GM20431 (cell line): ENCODE measurements around the gene EGFLAM.

Source experiments
- in situ Hi-C: fragments of 300-500 bp; cut with MseI, MboI; formaldehyde crosslinking; loops from one replicate; pipeline ENCODE4 v1.15.0; 2020; ENCODE audit warnings: low sequenced_read_pairs; ENCODE audit not compliant: unreplicated experiment

EGFLAM gene

DNA sequence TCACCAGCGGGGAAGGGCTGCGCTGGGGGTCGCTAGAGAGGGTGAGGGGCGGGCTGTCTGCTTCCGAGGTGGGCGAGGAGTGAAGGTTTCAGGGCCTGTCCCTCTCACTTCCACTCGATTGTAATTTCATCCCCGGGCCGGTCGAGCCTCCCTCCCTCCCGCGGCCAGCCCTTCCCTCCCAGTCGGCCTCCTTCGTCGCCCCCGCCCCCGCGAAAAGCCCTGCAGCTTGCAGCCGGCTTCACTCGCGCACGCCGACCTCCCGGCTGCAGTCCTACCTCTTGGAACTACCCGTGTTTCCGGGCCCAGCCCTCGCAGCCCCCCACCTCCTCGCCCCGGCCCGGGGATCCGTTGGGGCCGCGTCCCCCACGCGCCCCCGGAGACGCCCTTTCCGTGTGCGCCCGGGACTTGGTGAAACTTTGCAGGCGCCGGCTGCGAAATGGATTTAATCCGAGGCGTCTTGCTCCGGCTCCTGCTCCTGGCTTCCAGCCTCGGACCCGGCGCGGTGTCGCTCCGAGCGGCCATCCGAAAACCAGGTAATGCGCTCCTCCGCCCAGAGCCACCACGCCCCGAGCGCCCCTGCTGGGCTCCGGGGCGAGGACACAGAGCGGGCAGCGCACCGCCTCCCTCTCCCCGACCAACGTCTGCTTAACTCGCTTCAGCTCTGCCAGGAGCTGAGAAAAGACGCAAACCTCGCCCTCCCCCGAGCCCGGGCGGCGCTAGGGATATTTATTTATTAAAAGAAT is at the start of gene EGFLAM:
EGFLAM (plus strand) TSS at position 241 of the 743 bp plus-strand sequence; CDS start at position 437, 196 bp downstream.
- in situ Hi-C loops: no loop called here

DNA sequence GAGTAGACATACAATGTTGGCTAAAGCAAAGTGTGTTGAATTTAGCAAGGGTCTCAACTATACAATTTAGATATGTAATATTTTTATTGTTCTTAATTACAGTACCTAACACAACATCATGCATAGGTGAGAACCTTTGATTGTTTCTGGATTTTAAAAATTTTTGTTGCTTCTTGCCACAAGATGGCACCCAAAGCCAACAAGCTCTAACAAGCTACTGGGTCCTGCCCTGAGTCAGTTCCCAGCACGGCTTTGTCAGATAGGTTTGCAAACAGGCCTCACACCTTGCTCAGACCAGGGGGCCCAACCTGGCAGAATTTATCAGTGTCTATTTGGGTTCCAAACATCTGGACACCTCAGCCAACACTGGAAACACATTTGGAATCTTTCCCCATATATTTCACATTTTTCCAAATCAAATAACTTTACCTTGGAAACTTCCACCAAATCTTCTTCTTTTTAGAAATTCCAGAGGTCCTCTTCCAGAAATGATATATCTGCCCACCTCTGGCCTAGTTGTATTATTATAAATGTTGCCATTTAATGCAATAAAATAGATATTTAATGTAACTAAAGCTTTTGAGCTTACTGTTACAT is 49.5 kb upstream of the EGFLAM start:
- in situ Hi-C loops: no loop called here

DNA sequence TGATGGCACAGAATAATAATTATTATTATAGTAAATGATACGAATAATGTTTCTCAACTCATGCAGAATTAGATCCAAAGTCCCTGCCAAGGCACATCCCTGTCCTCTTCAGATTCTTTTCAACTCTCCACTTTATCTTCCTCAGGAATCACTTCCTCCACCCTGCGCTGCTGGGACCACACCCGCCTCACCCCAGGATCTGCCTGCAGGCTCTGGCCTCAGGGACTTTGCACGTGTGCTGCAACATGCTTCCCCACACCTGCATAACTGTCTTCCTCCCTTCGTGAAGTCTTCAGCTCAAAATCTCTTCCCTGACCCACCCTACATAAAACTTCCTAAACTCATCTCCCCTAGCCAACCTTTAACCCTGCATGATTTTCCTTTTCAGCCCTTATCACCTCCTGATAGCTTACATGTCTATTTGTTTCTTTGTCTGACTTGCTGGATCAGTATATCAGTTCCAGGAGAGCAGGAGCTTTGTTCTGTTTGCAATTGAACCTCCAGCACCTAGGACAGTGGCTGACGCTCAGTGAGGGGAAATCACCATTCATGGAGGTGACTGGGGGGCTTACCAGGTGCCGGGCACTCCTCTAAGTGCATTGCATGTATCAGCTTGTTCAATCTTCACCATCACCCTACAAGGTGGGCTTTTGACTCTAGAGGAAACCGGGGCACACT is 47.5 kb upstream of the EGFLAM start:
- in situ Hi-C loops: no loop called here

DNA sequence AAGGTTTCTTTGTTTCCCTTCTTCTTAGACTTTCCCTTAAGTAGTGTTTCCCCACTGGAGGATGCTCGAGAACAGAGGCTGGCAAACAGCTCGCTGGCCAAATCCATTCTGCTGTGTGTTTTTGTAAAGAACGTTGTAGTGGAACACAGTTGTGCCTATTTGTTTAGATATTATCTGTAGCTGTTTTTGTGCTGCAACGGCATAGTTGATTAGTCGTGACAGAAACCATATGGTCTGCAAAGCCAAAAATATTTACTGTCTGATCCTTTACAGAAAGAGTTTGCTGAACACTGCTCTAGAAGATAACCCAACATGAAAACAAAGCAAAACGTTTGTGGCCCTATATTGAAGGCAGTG is 47.0 kb upstream of the EGFLAM start:
- in situ Hi-C loops: no loop called here

DNA sequence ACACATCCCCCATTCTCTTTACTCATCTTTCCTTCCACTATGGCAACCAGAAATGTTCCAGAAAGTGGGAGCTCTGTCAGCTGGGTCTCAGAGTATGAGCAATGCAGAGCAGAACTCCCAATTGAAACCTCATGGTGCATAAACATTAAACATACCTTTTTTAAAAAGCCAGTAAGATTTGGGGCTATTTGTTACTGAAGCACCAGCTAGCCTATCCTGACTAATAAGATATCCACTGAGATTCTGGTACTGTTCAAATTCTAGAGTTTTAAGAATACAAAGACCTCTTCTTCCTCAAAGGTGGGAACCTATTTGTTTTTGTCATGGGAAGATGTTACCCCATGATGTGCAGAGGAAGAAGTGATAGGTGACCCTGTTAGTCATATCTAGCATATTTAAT is 46.1 kb upstream of the EGFLAM start:
- in situ Hi-C loops: no loop called here

DNA sequence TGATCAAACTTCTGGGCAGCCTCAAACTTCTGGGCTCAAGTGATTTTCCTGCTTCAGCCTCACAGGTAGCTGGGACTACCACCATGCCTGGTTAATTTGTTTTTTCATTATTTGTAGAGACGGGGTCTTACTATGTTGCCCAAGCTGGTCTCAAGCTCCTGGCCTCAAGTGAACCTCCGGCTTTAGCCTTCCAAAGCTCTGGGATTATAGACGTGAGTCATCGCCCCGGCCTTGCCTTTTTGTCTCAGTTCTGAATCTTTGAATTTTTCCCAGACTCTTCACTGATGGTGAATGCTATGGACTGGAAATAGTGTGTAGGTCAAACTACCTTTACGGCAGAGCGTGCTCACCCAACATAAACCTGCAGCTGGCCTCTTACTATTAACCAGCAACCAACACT is 32.3 kb upstream of the EGFLAM start:
- in situ Hi-C loops: no loop called here

DNA sequence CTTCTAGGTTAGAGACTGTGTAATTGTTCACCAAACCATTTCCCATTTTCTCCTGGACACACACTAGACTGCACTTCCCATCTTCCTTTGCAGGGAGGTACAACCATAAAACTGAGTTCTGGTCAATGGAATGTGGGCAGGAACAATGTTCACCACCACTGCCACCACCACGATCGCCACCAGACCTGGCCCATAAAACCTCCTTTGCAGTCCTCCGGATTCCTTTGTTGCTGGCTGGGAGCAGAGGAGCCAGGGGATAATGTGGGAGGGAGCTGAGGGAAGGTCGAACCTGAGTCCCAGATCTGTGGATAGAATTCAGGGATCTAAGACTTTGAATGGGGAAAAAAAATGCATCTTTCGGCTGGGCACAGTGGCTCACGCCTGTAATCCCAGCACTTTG is 29.4 kb upstream of the EGFLAM start:
- in situ Hi-C loops: no loop called here

DNA sequence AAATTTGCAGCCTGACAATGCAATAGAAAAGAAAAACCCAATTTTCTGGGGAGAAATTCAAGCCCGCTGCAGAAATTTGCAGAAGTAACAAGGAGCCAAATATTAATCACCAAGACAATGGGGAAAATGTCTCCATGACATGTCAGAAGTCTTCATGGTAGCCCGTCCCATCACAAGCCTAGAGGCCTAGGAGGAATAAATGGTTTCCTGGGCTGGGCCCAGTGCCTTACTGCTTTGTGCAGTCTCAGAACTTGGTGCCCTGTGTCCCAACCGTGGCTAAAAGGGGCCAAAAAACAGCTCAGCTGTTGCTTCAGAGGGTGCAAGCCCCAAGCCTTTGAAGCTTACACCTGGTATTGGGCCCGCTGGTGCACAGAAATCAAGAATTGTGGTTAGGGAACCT is 23.6 kb upstream of the EGFLAM start:
- in situ Hi-C loops: no loop called here

DNA sequence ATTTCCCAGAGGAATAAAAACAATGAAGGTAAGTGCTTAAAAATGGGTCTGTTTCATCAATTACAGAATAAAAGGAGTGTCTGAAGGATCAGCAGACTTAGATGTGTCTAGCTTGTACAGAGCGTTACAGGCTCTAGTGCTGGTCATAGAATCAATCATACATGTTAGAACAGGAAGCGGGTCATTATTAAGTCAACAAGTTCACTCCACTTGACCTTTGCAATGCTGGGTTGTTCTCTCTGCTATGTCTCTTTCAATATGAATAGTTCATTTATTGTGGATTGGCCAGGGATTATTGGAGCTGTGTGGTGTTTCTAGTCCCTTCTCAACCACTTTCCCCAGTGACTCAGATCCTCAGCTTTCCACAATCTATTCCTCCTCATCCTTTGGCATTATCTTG is 20.7 kb upstream of the EGFLAM start:
- in situ Hi-C loops: no loop called here

DNA sequence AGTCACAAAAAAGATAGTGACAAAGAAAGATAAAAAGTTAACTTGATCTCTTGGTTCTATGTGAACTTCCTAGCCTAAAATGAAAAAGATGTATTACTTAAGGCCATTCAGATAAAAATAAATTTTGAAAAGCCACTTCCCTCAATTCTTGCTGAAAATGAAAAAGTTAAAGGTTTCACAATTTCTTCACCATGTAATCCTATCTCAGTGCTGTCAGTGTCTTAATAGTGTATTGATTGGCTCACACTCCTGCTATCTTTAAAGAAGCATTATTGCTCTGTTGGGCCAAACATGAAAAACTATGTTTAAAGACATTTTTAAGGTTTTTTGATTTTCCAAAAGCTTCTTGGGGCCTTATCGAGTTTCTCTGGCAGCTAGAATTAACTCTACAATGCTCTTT is 18.1 kb upstream of the EGFLAM start:
- in situ Hi-C loops: no loop called here

DNA sequence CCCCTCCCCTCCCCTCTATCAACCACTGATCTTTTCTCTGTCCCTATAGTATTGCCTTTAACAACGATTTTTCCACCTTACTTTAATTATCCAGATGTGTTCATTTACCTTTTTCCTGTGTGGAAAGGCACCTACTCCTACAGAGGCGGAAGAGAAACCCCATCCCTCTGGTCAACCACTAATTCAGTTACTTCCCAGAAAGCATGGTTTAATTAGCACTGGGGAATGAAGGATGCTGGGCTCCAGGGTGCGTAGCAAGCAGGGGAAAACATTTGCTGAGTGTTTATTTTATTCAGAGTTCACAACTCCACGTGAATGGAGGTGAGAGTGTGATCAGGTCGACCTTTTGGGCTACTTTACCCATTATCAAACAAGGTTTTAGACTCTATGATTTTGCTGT is 16.7 kb upstream of the EGFLAM start:
- in situ Hi-C loops: no loop called here

DNA sequence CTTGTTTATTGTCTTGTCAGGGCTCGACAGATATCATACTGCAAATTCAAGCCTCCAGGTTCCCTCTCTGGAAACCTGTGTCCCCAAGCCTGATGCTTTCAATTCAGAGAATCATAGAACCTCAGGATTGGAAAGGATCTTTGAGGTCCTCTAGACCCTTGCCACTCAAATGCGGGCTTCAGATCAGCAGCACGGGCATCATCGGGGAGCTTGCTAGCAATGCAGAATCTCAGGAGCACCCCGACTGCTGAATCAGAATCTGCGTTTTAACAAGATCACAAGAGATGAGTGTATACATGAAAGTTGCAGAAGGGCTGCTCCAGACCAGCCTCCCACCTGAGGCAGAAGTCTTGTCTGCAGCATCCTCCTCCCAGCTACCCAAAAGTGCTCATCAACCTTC is 13.1 kb upstream of the EGFLAM start:
- in situ Hi-C loops: no loop called here

DNA sequence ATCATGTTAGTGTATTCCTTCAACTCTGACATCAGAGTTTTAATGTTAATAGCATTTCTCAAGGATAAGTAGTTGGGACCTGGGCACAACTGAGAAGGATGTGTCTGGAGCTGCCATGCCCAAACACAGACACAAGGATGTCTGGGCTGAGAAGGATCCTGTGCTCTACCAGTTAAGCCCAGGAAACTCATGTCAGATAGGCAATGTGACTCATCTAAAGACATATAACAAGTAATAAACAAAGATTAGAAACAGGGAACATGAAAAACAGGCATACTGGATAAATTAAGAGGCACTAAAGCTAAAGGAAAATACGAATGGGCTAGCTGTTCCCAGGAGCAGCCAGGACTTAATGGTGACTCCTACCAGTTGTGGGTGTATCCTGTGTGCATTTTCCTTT is 9.1 kb upstream of the EGFLAM start:
- in situ Hi-C loops: no loop called here

DNA sequence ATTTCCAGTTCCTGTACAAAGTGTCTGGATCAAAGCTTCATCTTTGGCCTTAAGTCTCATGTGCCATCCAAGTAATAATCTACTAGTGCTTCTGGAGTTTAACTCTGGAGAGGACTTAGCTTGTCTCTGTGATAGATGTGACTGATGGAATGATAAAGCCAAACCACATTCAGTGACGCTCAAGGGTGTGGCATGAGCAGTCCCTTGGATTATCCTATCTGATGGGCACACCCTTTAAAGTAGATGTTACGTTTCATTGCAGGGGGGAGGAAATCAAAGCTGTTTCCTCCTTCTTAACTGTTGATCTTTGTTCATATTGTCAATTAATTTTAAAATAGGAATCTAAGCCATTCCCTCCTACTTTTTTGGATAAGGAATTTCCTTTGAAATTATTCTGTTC is 8.5 kb upstream of the EGFLAM start:
- in situ Hi-C loops: no loop called here

DNA sequence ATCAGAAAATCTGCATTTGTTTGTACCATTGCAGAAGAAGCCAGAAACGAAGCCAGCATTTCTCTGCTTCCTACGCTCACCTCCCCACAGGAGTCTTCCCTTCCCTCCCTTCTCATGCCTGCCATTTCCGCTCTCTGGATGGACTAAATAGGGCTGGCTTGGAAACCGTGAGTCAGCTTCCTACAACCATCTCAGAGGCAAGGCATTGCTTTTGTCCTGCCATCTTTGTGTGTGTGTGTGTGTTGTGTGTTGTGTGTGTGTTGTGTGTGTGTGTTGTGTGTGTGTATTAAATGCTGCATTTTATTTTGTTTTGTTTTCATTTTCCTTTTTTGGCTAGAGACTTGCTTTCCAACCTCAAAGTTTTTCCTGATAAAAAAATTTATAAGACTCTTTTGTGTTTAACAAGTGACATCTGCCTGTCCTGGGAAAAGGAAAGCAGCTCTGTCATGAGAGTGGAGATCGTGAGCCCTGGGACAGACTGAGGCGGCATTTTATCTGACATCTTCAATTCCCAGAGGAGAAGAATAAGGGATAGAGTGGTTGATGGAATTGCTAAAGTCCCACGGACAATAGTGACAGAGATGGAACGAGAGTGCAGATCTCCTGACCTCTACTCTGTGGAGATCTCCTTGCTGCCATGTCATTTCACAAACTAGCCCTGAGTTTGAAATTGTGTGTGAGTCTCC is 7.5 kb upstream of the EGFLAM start:
- in situ Hi-C loops: no loop called here

DNA sequence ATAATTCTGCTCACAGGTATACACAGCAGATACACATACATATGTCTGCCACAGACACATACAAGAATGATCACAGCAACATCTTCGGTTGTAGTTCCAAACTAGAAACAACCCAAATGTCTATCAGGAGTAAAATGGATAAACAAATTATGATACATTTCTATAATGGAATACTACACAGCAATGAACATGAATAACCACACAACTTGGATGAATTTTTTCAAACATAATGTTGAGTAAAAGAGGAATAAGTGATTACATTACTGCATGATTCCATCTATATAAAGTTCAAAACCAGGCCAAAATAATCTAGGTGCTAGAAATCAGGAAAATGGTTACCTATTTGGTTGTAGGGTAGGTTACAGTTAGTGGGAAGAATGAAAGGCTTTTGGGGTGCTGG is 4.6 kb upstream of the EGFLAM start:
- in situ Hi-C loops: no loop called here

DNA sequence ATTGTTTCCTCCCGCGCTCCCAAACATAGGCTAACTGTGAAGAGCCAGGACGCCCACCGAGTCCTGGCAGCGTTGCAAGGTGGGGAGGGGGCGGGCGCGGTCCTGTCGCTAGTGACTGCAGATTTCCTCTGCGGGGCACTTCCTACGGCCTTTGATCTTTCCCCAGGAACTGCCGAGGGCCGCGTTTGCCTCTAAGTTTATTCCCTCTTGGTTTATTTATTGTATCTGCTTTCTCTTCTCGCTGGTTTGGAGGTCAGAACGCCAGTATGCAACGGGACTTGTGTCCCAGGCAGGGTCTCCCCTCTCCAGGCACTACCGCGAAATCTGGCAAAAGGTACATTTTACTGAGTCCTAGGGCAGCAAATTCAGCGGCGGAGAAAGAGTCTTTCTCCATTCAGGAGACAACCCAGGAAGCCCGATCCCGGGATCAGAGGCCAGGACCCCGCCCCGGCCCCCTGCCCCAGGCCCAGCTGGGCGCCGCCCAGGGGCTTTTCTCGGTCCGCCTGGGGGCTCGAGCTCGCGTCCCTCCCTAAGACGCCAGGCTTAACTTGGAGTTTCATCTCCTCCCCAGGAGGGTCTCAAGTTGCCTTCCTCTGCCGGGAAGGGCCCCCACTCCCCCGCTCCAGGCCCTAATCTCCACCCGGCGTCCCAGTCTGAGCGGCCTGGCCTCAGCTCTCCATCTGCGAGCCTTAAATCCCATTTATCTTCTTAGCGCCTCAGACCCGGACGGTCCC is 884 bp upstream of the EGFLAM start:
- in situ Hi-C loops: no loop called here

DNA sequence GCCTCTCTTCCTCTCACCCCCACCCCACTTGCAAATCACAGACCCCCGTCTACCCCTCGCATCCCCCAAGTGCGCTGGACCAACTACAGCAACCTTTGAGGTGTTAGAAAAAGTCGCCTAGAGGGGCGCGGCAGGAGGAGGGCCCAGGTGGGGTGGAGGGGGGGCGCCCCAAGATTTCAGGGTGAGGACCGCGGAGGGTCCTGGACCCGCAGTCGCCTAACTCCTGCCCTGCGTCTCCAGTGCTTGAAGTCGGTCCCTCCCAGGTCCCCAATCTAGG is 379 bp upstream of the EGFLAM start:
- in situ Hi-C loops: no loop called here

DNA sequence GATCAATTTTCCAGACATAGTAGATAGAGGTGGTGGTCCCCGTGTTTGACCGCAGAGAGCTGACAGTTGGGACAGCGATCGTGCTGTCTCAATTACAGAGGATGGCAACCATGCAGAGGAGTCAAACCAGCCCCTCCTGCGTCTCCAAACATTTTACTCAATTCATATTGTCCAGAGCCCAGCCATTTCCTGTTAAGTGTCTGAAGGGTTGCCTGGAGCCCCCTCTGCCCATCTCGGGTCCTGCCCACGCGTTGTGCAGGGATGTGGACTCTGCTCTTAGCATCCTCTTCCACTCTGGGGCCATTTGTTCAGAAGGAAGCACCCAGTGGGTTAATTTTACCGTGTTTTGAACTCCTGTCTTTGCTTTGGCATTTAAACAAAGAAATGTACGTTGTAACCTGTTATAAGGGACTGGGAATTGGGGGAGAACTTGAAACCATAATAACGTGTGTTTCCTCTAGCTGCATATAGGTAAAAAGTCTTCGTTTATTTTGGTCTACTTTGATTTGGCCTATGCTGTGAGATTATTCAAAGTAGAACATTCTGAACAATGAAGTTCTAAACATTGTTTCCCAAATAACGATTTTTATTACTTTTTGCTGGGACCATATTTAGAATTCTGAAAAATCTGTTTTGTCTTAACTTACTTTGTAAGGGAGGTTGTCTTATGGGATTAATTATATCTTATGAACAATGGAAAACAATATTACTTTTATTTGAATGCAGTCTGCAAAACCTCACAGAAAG is 876 bp downstream of the EGFLAM start:
- in situ Hi-C loops: no loop called here

DNA sequence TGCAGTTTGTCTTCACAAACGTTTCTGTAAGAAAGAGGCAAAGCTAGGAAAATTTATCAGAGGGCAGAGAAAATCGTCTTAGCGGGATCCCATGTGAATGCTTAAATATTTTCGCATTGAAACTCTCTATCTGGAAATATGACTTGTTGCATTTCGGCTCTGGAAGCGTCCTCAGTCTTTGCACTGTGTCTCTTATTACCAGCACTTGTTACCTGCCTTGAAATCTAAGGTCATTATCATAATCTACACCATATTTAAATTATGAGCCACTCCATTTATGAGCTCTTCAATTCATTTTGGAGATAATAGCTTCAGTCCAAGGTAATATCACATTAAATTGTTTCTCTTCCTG is 1.4 kb downstream of the EGFLAM start:
- in situ Hi-C loops: no loop called here
